HCT116 (cell line): Measurements from ENCODE around the gene ANKRD22. TPM values are rescaled to one million over a fixed set of nuclear protein-coding genes. Genes with fewer than 3 reads are reported as not detected.

ENCODE experiments used
- ATAC-seq: fragments of 200-7000 bp; cut with Tn5 transposase; 2 replicates; pipeline ENCODE4 v1.9.1; 2020; ENCODE audit warnings: mild to moderate bottlenecking, moderate library complexity
- BruUV-seq: library from RNA; stranded (reverse); fragments of 400-500 nt; replicated peaks from 2 replicates; lab custom pipeline; 2021; lab: Mats Ljungman, UMichigan
- CTCF ChIA-PET: fragments of 300-600 bp; sonication (Branson Sonifier 250); formaldehyde crosslinking; loops from one replicate; lab custom pipeline; 2021; ENCODE audit warnings: antibody characterized with exemption; lab: Charles Lee
- POLR2A ChIA-PET: fragments of 300-600, 350-600 bp; sonication (Branson Sonifier 250); formaldehyde crosslinking; loops from one replicate; lab custom pipeline; 2021; ENCODE audit warnings: antibody characterized with exemption; lab: Charles Lee
- RAD21 ChIA-PET, 2 experiments: fragments of 300-600 bp; sonication (Branson Sonifier 250); formaldehyde crosslinking; loops; one replicate each; lab custom pipeline; 2023; ENCODE audit warnings: low total read pairs in 2 of 2; ENCODE audit not compliant: uncharacterized antibody in 2 of 2, unreplicated experiment in 2 of 2, low non-redundant PET in 1 of 2; lab: Charles Lee
- DNase-seq: peaks from one replicate; pipeline ENCODE4 v3.0.0-alpha.2; 2010; ENCODE audit warnings: low read depth, low spot score
- H2AFZ ChIP-seq: fragments of 200-600 bp; shearing (Covaris generic), sonication (generic); 2 replicates; pipeline ENCODE4 v1.6.1; 2017; ENCODE audit warnings: low read depth, mixed run types, mixed read lengths, antibody characterized with exemption, low read length; ENCODE audit not compliant: poor library complexity, severe bottlenecking
- H3K27ac ChIP-seq: 2 replicates; pipeline ENCODE4 v1.5.1; 2012; ENCODE audit warnings: low read depth, low read length
- H3K27me3 ChIP-seq: fragments of 200-600 bp; sonication (generic); 2 replicates; pipeline ENCODE4 v1.6.1; 2016; ENCODE audit warnings: mixed run types, low read length, mixed read lengths; ENCODE audit not compliant: insufficient read depth
- H3K36me3 ChIP-seq, 2 experiments: fragments of 200-500 bp in 1 of 2; fragments of 200-600 bp in 1 of 2; sonication (Bioruptor generic) in 1 of 2; sonication (generic) in 1 of 2; 2 replicates each; pipeline versions ENCODE4 v1.5.1 to v1.6.1; 2014 to 2016; ENCODE audit warnings: low read length in 2 of 2, inconsistent platforms in 1 of 2, mixed read lengths in 1 of 2, mixed run types in 1 of 2; ENCODE audit not compliant: insufficient read depth in 2 of 2, control insufficient read depth in 1 of 2
- H3K4me1 ChIP-seq, 2 experiments: fragments of 200-600 bp in 1 of 2; sonication (generic) in 1 of 2; 2 replicates each; pipeline versions ENCODE4 v1.5.1 to v1.6.1; 2012 to 2017; ENCODE audit warnings: low read length in 2 of 2, inconsistent platforms in 1 of 2, mild to moderate bottlenecking in 1 of 2, mixed read lengths in 1 of 2, mixed run types in 1 of 2, moderate library complexity in 1 of 2; ENCODE audit not compliant: insufficient read depth in 2 of 2, control insufficient read depth in 1 of 2
- H3K4me2 ChIP-seq: fragments of 200-600 bp; sonication (generic); 2 replicates; pipeline ENCODE4 v1.6.1; 2017; ENCODE audit warnings: mixed run types, low read length, mixed read lengths
- H3K4me3 ChIP-seq, 2 experiments: fragments of 200-600 bp in 1 of 2; sonication (generic) in 1 of 2; replicated peaks in 1 of 2; 2 replicates each; pipeline ENCODE4 v1.5.1; 2011 to 2016; ENCODE audit warnings: low read length in 2 of 2, control low read depth in 1 of 2, low read depth in 1 of 2, mild to moderate bottlenecking in 1 of 2, mixed read lengths in 1 of 2, mixed run types in 1 of 2
- H3K79me2 ChIP-seq: fragments of 200-600 bp; sonication (generic); 2 replicates; pipeline ENCODE4 v1.6.1; 2017; ENCODE audit warnings: mild to moderate bottlenecking, mixed run types, low read length, moderate library complexity, mixed read lengths; ENCODE audit not compliant: insufficient read depth
- H3K9ac ChIP-seq: fragments of 200-600 bp; sonication (generic); 2 replicates; pipeline ENCODE4 v1.6.1; 2016; ENCODE audit warnings: low read length, mixed read lengths
- H3K9me2 ChIP-seq: fragments of 200-600 bp; sonication (generic), shearing (Covaris generic); 2 replicates; pipeline ENCODE4 v1.6.1; 2017; ENCODE audit warnings: mixed run types, mild to moderate bottlenecking, moderate library complexity; ENCODE audit not compliant: insufficient read depth
- H3K9me3 ChIP-seq, 2 experiments: fragments of 200-500 bp in 1 of 2; fragments of 200-600 bp in 1 of 2; sonication (Bioruptor generic) in 1 of 2; sonication (generic) in 1 of 2; 2 replicates each; pipeline ENCODE4 v1.6.1; 2014 to 2017; ENCODE audit warnings: low read length in 2 of 2, mixed read lengths in 2 of 2, inconsistent platforms in 1 of 2, low read depth in 1 of 2, mild to moderate bottlenecking in 1 of 2, mixed run types in 1 of 2, moderate library complexity in 1 of 2; ENCODE audit not compliant: control insufficient read depth in 1 of 2, insufficient read depth in 1 of 2
- H4K20me1 ChIP-seq: fragments of 200-600 bp; sonication (generic), shearing (Covaris generic); 2 replicates; pipeline ENCODE4 v1.6.1; 2017; ENCODE audit warnings: mixed run types, mild to moderate bottlenecking, moderate library complexity; ENCODE audit not compliant: insufficient read depth
- CEBPB ChIP-seq: IDR thresholded peaks from 2 replicates; pipeline ENCODE4 v1.6.1; 2012; ENCODE audit warnings: low read depth
- CTCF ChIP-seq, 3 experiments: fragments of 200-600 bp in 1 of 3; sonication (generic) in 1 of 3; IDR thresholded peaks in 2 of 3; conservative IDR thresholded peaks in 1 of 3; 2 replicates each; pipeline ENCODE4 v1.5.1; 2012 to 2017; ENCODE audit warnings: low read depth in 2 of 3, low read length in 2 of 3, antibody characterized with exemption in 1 of 3, borderline replicate concordance in 1 of 3, control low read depth in 1 of 3, mild to moderate bottlenecking in 1 of 3, mixed read lengths in 1 of 3, mixed run types in 1 of 3, moderate library complexity in 1 of 3; ENCODE audit not compliant: insufficient read depth in 1 of 3
- EZH2 ChIP-seq: fragments of 200-600 bp; sonication (generic); IDR thresholded peaks from 2 replicates; pipeline ENCODE4 v1.6.1; 2017; ENCODE audit warnings: antibody characterized with exemption, mixed run types
- FOSL1 ChIP-seq: IDR thresholded peaks from 2 replicates; pipeline ENCODE4 v1.6.1; 2012; ENCODE audit warnings: low read depth
- JUND ChIP-seq: IDR thresholded peaks from 2 replicates; pipeline ENCODE4 v1.6.1; 2012
- POLR2A ChIP-seq: IDR thresholded peaks from 2 replicates; pipeline ENCODE4 v1.7.0; 2011; ENCODE audit warnings: borderline replicate concordance; ENCODE audit not compliant: insufficient read depth, insufficient read length; ENCODE audit errors: extremely low read depth
- POLR2AphosphoS5 ChIP-seq: IDR thresholded peaks from 2 replicates; pipeline ENCODE4 v1.6.1; 2011; ENCODE audit warnings: mild to moderate bottlenecking, low read depth, low read length, moderate library complexity
- RAD21 ChIP-seq: IDR thresholded peaks from 2 replicates; pipeline ENCODE4 v1.6.1; 2012; ENCODE audit warnings: low read depth, mild to moderate bottlenecking
- REST ChIP-seq: IDR thresholded peaks from 2 replicates; pipeline ENCODE4 v1.6.1; 2012; ENCODE audit warnings: low read depth
- SRF ChIP-seq: IDR thresholded peaks from 2 replicates; pipeline ENCODE4 v1.6.1; 2012; ENCODE audit warnings: low read depth
- TCF7L2 ChIP-seq: IDR thresholded peaks from 2 replicates; pipeline ENCODE4 v1.7.0; 2011; ENCODE audit warnings: borderline replicate concordance, inconsistent platforms; ENCODE audit not compliant: insufficient read depth, insufficient read length; ENCODE audit errors: extremely low read depth
- ZBTB33 ChIP-seq: IDR thresholded peaks from 2 replicates; pipeline ENCODE4 v1.6.1; 2011; ENCODE audit warnings: mild to moderate bottlenecking, low read length, moderate library complexity; ENCODE audit not compliant: insufficient replicate concordance; ENCODE audit errors: extremely low read depth
- ZFX ChIP-seq: fragments of 450-650 bp; IDR thresholded peaks from 2 replicates; pipeline ENCODE4 v1.6.1; 2017
- intact Hi-C: fragments of 100-400 bp; cut with micrococcal nuclease; formaldehyde crosslinking; loops from 2 replicates; pipeline ENCODE4 v1.10.0; 2022
- total RNA-seq: library from RNA; stranded (reverse); gene quantifications from one replicate; pipeline ENCODE4 v1.2.1, GENCODE V29; 2021; ENCODE audit not compliant: unreplicated experiment

The ANKRD22 gene
- total RNA-seq, 1 experiment from 2014 or later: 2.3 TPM

GRCh38 chr10:88881922-88882645 is 30.4 kb upstream of the ANKRD22 start:
- peak overlapping the region; percentile 64 to 75 for H3K4me3 ChIP-seq
- peaks cover 28 to 62% of the 10 kb centered on the region in 2 experiments for H3K4me1 ChIP-seq
- TF ChIP-seq ZBTB33: no peak
- no peak for TF ChIP-seq POLR2AphosphoS5
- no peak for TF ChIP-seq SRF
- TF ChIP-seq FOSL1: no peak
- TF ChIP-seq REST: no peak
- TF ChIP-seq CEBPB: no peak
- no peak for TF ChIP-seq ZFX
- TF ChIP-seq CTCF (IDR thresholded peaks at IDR 0.05 in 2 of 3, conservative IDR thresholded peaks at IDR 0.05 in 1 of 3; ENCODE audit: borderline replicate concordance in 1 of 3, insufficient read depth in 1 of 3, low read depth in 2 of 3, low read length in 2 of 3): no peak
- TF ChIP-seq JUND: no peak
- no peak for TF ChIP-seq EZH2
- no peak for TF ChIP-seq POLR2A
- TF ChIP-seq TCF7L2: no peak
- no peak for TF ChIP-seq RAD21
- DNase-seq (no peak), ATAC-seq (no peak)
- H3K9me2 ChIP-seq: no peaks in the 10 kb centered on the region
- H3K36me3 ChIP-seq: no peaks in the 10 kb centered on the region
- H3K4me2 ChIP-seq: peak overlapping the region; percentile 87
- no peaks in the 10 kb centered on the region for H4K20me1 ChIP-seq
- POLR2A ChIA-PET: interaction anchor here (0.7 to 1.8 kb wide), 5 partner anchors 13 to 453 kb away, joined by 3 to 6 read pairs (median 3); no protein-coding TSS in a partner anchor
- H2AFZ ChIP-seq: peak overlapping the region; percentile 33
- H3K9me3 ChIP-seq: no peaks in the 10 kb centered on the region
- intact Hi-C loops: no loop called here
- peak overlapping the region; percentile 71 for H3K9ac ChIP-seq
- peaks cover 21% of the 10 kb centered on the region for H3K79me2 ChIP-seq
- peak overlapping the region; percentile 93 for H3K27ac ChIP-seq
- CTCF ChIA-PET: interaction anchor here (1.0 to 1.9 kb wide), 2 partner anchors 46 to 52 kb away, joined by 4 to 5 read pairs; no protein-coding TSS in a partner anchor
- RAD21 ChIA-PET: no interaction called here
- TSS peak; percentile 87 for BruUV-seq
- no peaks in the 10 kb centered on the region for H3K27me3 ChIP-seq
